ENCODE measurements around the gene NASP. TPM values are rescaled to one million over a fixed set of nuclear protein-coding genes. Genes with fewer than 3 reads are reported as not detected.

NASP gene
- total and polyA plus RNA-seq, 2 of the 13 experiments (the other 11 are each of a cell fraction or from before 2014, with no cell fraction given): 132 to 256 TPM

- TF ChIP-seq ZNF292 (CRISPR knock-in tag; IDR thresholded peaks at IDR 0.05; ENCODE audit: borderline replicate concordance, low read depth) (no peak), SAP130 (CRISPR knock-in tag; IDR thresholded peaks at IDR 0.05; ENCODE audit: low read depth) (peak; percentile 89), IKZF4 (CRISPR knock-in tag; IDR thresholded peaks at IDR 0.05; ENCODE audit: borderline replicate concordance, low read depth, not compliant biosample characterization) (no peak), ZNF34 (CRISPR knock-in tag; IDR thresholded peaks at IDR 0.05; ENCODE audit: borderline replicate concordance) (no peak), ZNF761 (CRISPR knock-in tag; conservative IDR thresholded peaks at IDR 0.05) (no peak), CHD2 (IDR thresholded peaks at IDR 0.05; ENCODE audit: low read depth, low read length) (no peak), ZNF703 (CRISPR knock-in tag; IDR thresholded peaks at IDR 0.05; ENCODE audit: borderline replicate concordance) (no peak), HNRNPUL1 (IDR thresholded peaks at IDR 0.05; ENCODE audit: low read depth, low read length) (no peak), SOX5 (CRISPR knock-in tag; IDR thresholded peaks at IDR 0.05; ENCODE audit: borderline replicate concordance) (0 out of 2 replicates have a peak, but pooled peaks have one; percentile 36), RNF219 (CRISPR knock-in tag; IDR thresholded peaks at IDR 0.05) (no peak), SIN3B (IDR thresholded peaks at IDR 0.05; ENCODE audit: low read length) (0 out of 2 replicates have a peak, but pooled peaks have one; percentile 31), SP4 (CRISPR knock-in tag; IDR thresholded peaks at IDR 0.05) (peak; percentile 74), SUZ12 (IDR thresholded peaks at IDR 0.05; ENCODE audit: low read depth, low read length) (no peak), ZNF720 (CRISPR knock-in tag; IDR thresholded peaks at IDR 0.05) (no peak)
- TF ChIP-seq, protein P1, sequence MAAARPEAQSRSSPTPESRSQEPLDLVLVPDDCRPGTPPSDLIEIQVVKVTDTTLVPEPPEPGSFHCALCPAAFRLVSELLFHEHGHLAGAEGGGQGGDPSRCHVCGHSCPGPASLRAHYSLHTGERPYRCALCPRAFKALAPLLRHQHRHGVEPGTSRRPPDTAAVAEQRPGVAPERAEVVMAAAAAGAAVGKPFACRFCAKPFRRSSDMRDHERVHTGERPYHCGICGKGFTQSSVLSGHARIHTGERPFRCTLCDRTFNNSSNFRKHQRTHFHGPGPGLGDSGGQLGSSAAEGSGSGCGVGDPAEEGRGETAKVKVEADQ (CRISPR knock-in tag; IDR thresholded peaks at IDR 0.05; ENCODE audit: borderline replicate concordance): no peak
- TF ChIP-seq, protein P2, sequence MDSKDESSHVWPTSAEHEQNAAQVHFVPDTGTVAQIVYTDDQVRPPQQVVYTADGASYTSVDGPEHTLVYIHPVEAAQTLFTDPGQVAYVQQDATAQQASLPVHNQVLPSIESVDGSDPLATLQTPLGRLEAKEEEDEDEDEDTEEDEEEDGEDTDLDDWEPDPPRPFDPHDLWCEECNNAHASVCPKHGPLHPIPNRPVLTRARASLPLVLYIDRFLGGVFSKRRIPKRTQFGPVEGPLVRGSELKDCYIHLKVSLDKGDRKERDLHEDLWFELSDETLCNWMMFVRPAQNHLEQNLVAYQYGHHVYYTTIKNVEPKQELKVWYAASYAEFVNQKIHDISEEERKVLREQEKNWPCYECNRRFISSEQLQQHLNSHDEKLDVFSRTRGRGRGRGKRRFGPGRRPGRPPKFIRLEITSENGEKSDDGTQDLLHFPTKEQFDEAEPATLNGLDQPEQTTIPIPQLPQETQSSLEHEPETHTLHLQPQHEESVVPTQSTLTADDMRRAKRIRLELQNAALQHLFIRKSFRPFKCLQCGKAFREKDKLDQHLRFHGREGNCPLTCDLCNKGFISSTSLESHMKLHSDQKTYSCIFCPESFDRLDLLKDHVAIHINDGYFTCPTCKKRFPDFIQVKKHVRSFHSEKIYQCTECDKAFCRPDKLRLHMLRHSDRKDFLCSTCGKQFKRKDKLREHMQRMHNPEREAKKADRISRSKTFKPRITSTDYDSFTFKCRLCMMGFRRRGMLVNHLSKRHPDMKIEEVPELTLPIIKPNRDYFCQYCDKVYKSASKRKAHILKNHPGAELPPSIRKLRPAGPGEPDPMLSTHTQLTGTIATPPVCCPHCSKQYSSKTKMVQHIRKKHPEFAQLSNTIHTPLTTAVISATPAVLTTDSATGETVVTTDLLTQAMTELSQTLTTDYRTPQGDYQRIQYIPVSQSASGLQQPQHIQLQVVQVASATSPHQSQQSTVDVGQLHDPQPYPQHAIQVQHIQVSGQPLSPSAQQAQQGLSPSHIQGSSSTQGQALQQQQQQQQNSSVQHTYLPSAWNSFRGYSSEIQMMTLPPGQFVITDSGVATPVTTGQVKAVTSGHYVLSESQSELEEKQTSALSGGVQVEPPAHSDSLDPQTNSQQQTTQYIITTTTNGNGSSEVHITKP (CRISPR knock-in tag; IDR thresholded peaks at IDR 0.05; ENCODE audit: low read depth): no peak
- TF ChIP-seq, protein P3, sequence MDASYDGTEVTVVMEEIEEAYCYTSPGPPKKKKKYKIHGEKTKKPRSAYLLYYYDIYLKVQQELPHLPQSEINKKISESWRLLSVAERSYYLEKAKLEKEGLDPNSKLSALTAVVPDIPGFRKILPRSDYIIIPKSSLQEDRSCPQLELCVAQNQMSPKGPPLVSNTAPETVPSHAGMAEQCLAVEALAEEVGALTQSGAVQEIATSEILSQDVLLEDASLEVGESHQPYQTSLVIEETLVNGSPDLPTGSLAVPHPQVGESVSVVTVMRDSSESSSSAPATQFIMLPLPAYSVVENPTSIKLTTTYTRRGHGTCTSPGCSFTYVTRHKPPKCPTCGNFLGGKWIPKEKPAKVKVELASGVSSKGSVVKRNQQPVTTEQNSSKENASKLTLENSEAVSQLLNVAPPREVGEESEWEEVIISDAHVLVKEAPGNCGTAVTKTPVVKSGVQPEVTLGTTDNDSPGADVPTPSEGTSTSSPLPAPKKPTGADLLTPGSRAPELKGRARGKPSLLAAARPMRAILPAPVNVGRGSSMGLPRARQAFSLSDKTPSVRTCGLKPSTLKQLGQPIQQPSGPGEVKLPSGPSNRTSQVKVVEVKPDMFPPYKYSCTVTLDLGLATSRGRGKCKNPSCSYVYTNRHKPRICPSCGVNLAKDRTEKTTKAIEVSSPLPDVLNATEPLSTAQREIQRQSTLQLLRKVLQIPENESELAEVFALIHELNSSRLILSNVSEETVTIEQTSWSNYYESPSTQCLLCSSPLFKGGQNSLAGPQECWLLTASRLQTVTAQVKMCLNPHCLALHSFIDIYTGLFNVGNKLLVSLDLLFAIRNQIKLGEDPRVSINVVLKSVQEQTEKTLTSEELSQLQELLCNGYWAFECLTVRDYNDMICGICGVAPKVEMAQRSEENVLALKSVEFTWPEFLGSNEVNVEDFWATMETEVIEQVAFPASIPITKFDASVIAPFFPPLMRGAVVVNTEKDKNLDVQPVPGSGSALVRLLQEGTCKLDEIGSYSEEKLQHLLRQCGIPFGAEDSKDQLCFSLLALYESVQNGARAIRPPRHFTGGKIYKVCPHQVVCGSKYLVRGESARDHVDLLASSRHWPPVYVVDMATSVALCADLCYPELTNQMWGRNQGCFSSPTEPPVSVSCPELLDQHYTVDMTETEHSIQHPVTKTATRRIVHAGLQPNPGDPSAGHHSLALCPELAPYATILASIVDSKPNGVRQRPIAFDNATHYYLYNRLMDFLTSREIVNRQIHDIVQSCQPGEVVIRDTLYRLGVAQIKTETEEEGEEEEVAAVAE (CRISPR knock-in tag; IDR thresholded peaks at IDR 0.05; ENCODE audit: borderline replicate concordance): no peak
Measured at GRCh38 chr1:45584351-45585109, 689 bp downstream of the NASP start (continued).

Measured in HepG2 (cell line).